Left lung (tissue), 10 donors: Measurements from ENCODE around the gene SCAPER. TPM values are rescaled to one million over a fixed set of nuclear protein-coding genes. Genes with fewer than 3 reads are reported as not detected.

Experiments
- ATAC-seq: fragments of 200-7000 bp; cut with Tn5 transposase; one replicate; pipeline ENCODE4 v1.9.1; 2020; ENCODE audit warnings: moderate library complexity
- DNase-seq, 4 donors: peaks; one replicate each; pipeline ENCODE4 v3.0.0-alpha.2; 2013 to 2020
- H3K27ac ChIP-seq, 2 donors: fragments of 200-600 bp; sonication (generic) in 1 of 2; one replicate each; pipeline versions ENCODE4 v1.5.0 to v1.8.0; 2020 to 2021
- H3K27me3 ChIP-seq, 2 donors: fragments of 200-600 bp; sonication (generic) in 1 of 2; one replicate each; pipeline versions ENCODE4 v1.5.0 to v1.8.0; 2020 to 2021
- H3K36me3 ChIP-seq, 2 donors: fragments of 200-600 bp; sonication (generic) in 1 of 2; one replicate each; pipeline versions ENCODE4 v1.5.0 to v1.8.0; 2020 to 2021
- H3K4me1 ChIP-seq, 2 donors: fragments of 200-600 bp; one replicate each; pipeline ENCODE4 v1.8.0; 2021
- H3K4me3 ChIP-seq, 2 donors: fragments of 200-600 bp; sonication (generic) in 1 of 2; one replicate each; pipeline versions ENCODE4 v1.5.0 to v1.8.0; 2020 to 2021; ENCODE audit warnings: mild to moderate bottlenecking in 1 of 2
- H3K9me3 ChIP-seq, 2 donors: fragments of 200-600 bp; sonication (generic) in 1 of 2; one replicate each; pipeline versions ENCODE4 v1.5.0 to v1.8.0; 2020 to 2021
- CTCF ChIP-seq, 2 donors: fragments of 200-600 bp; sonication (generic) in 1 of 2; IDR thresholded peaks; one replicate each; pipeline versions ENCODE4 v1.5.0 to v1.8.0; 2021; ENCODE audit warnings: antibody characterized with exemption in 2 of 2
- intact Hi-C, 2 donors: fragments of 100-400 bp; cut with DNase I; formaldehyde crosslinking; loops; one replicate each; pipeline versions ENCODE4 v1.11.2 to v1.14.2; 2022
- polyA plus RNA-seq, 6 donors: library from polyadenylated mRNA; unstranded; fragments of 120-200 nt; gene quantifications; one replicate each; pipeline ENCODE4 v1.2.1, GENCODE V29; 2013; ENCODE audit not compliant: insufficient read length in 6 of 6
- total RNA-seq, 2 donors: library from RNA; stranded (reverse); fragmentation: NEBNext Ultra II Directional; extraction: Animal tissue kit (Norgen Biotek cat#: 25700); gene quantifications; one replicate each; pipeline ENCODE4 v1.2.1, GENCODE V29; 2021
- donor health status: DM: no; HTN: yes; CAD: no.
- donor health status: DM: no; HTN: no; CAD: no.

Gene SCAPER
- total and polyA plus RNA-seq, 8 donors = 18.3 to 30.0 (median 26.6) TPM

DNA sequence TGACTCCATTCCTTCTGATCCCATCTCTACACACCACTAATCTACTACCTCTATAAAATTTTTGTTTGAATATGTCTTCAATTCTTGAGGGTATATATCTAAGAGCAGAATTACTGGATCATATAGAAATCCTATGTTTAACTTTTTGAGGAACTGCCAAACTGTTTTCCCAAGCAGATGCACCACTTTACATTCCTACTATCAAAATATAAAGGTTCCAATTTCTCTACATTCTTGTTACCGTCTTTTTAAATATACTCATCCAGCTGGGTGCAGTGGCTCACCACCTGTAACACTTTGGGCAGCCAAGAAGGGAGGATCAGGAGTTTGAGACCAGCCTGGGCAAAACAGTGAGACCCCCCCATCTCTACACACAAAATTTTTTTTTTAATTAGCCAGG, 268.0 kb downstream of the SCAPER start:
- intact Hi-C loops = no loop called here
- DNase-seq = no peak
- Histone ChIP-seq H3K36me3 (peaks cover 0 to 3% of the 10 kb centered on the region in 2 donors), H3K27me3 (no peaks in the 10 kb centered on the region), H3K4me3 (no peak overlapping the region), H3K4me1 (no peaks in the 10 kb centered on the region), H3K27ac (no peak overlapping the region), H3K9me3 (peaks cover 0 to 15% of the 10 kb centered on the region in 2 donors)
- TF ChIP-seq CTCF (IDR thresholded peaks at IDR 0.05) = no peak
- ATAC-seq = no peak

- ATAC-seq (no peak), DNase-seq (no peak)
- H3K9me3 ChIP-seq = peaks cover 0 to 15% of the 10 kb centered on the region in 2 donors
- H3K27me3 ChIP-seq = no peaks in the 10 kb centered on the region
- intact Hi-C loops = no loop called here
- H3K36me3 ChIP-seq = peaks cover 0 to 3% of the 10 kb centered on the region in 2 donors
- no peak overlapping the region for H3K4me3 ChIP-seq
- H3K4me1 ChIP-seq = no peaks in the 10 kb centered on the region
- no peak overlapping the region for H3K27ac ChIP-seq
- no peak for TF ChIP-seq CTCF (IDR thresholded peaks at IDR 0.05)
Observed at GRCh38 chr15:76636059-76636458, 269.1 kb downstream of the SCAPER start.

- H3K4me1 ChIP-seq = no peaks in the 10 kb centered on the region
- DNase-seq (no peak), ATAC-seq (no peak)
- no peak for TF ChIP-seq CTCF (IDR thresholded peaks at IDR 0.05)
- H3K4me3 ChIP-seq = no peak overlapping the region
- no peaks in the 10 kb centered on the region for H3K27me3 ChIP-seq
- no peak overlapping the region for H3K27ac ChIP-seq
- no peaks in the 10 kb centered on the region for H3K36me3 ChIP-seq
- intact Hi-C loops = no loop called here
- no peaks in the 10 kb centered on the region for H3K9me3 ChIP-seq
Observed at GRCh38 chr15:76626611-76627010, 278.5 kb downstream of the SCAPER start.

GRCh38 chr15:76625267-76625666, 279.9 kb downstream of the SCAPER start:
- H3K9me3 ChIP-seq = no peaks in the 10 kb centered on the region
- intact Hi-C loops = no loop called here
- ATAC-seq (no peak), DNase-seq (no peak)
- no peaks in the 10 kb centered on the region for H3K36me3 ChIP-seq
- TF ChIP-seq CTCF (IDR thresholded peaks at IDR 0.05) = no peak
- H3K4me3 ChIP-seq = no peak overlapping the region
- H3K27ac ChIP-seq = no peak overlapping the region
- H3K4me1 ChIP-seq = no peaks in the 10 kb centered on the region
- H3K27me3 ChIP-seq = no peaks in the 10 kb centered on the region

DNA sequence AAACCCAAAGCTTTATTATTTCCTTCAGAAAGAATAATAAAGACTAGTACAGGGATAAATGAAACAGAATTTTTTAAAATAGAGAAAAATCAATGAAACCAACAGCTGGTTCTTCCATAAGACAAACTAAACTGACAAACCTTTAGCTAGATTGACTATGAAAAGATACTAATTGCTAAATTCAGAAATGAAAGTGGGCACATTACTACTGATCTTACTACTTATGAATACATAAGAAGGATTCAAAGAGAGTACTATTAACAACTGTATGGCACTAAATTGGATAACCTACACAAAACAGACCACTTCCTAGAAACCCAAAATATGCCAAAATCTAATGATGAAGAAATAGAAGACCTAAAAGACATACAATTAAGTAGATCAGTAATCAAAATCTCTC, 290.4 kb downstream of the SCAPER start:
- intact Hi-C loops = no loop called here
- no peaks in the 10 kb centered on the region for H3K4me1 ChIP-seq
- peaks cover 0 to 14% of the 10 kb centered on the region in 2 donors for H3K9me3 ChIP-seq
- no peak for ATAC-seq
- DNase-seq = no peak
- H3K36me3 ChIP-seq = peaks cover 0 to 5% of the 10 kb centered on the region in 2 donors
- no peaks in the 10 kb centered on the region for H3K27me3 ChIP-seq
- TF ChIP-seq CTCF (IDR thresholded peaks at IDR 0.05) = no peak
- H3K27ac ChIP-seq = no peak overlapping the region
- H3K4me3 ChIP-seq = no peak overlapping the region
